Uterus (tissue), 4 donors: Measurements from ENCODE around the gene ALKBH1. TPM values are rescaled to one million over a fixed set of nuclear protein-coding genes. Genes with fewer than 3 reads are reported as not detected.
A peak's percentile ranks its signal among the peaks of the same experiment; 100 is the strongest.
"Not testable (repeated sequence)": the region's sequence is repeated elsewhere in the genome, so short reads cannot be mapped to it uniquely, and the experiment has no call there.

Experiments used
- DNase-seq, 2 donors: peaks; one replicate each; pipeline ENCODE4 v3.0.0-alpha.2; 2019 to 2020
- H3K27ac ChIP-seq, 2 donors: fragments of 200-600 bp; sonication (generic); 1 replicate in 1 of 2; 2 replicates in 1 of 2; pipeline ENCODE4 v1.5.1; 2016 to 2018
- H3K27me3 ChIP-seq, 2 donors: fragments of 200-600 bp; sonication (generic); one replicate each; pipeline ENCODE4 v1.5.1; 2018 to 2019; ENCODE audit warnings: control low read depth in 1 of 2
- H3K36me3 ChIP-seq, 2 donors: fragments of 200-600 bp; sonication (generic); one replicate each; pipeline ENCODE4 v1.5.1; 2019; ENCODE audit warnings: control low read depth in 1 of 2
- H3K4me1 ChIP-seq, 2 donors: fragments of 200-600 bp; sonication (generic); one replicate each; pipeline ENCODE4 v1.5.1; 2018 to 2019; ENCODE audit warnings: control low read depth in 1 of 2
- H3K4me3 ChIP-seq, 2 donors: fragments of 200-600 bp; sonication (generic); 1 replicate in 1 of 2; 2 replicates in 1 of 2; pipeline ENCODE4 v1.5.1; 2018 to 2019; ENCODE audit warnings: mild to moderate bottlenecking in 1 of 2
- H3K9me3 ChIP-seq, 2 donors: fragments of 200-600 bp; sonication (generic); one replicate each; pipeline ENCODE4 v1.5.1; 2019; ENCODE audit warnings: control low read depth in 1 of 2
- POLR2A ChIP-seq, 2 donors: fragments of 450-650 bp; IDR thresholded peaks; one replicate each; pipeline ENCODE4 v1.6.1; 2016; ENCODE audit warnings: antibody characterized with exemption in 2 of 2, mild to moderate bottlenecking in 1 of 2, moderate library complexity in 1 of 2
- intact Hi-C: fragments of 100-400 bp; cut with DNase I; formaldehyde crosslinking; loops from one replicate; pipeline ENCODE4 v1.15.1; 2023; ENCODE audit warnings: low total_unique reads
- total RNA-seq, 4 donors: library from RNA; depleted of rRNA in 3 of 4; stranded (reverse); fragments of >200 nt in 3 of 4; gene quantifications; one replicate each; pipeline versions ENCODE4 v1.1.0 to v1.2.4, GENCODE V29; 2014 to 2023
- TF ChIP-seq, protein P1 (sequence below), 4 experiments: fragments of 200-600 bp in 2 of 4; fragments of 450-650 bp in 2 of 4; sonication (generic) in 2 of 4; IDR thresholded peaks; one replicate each; pipeline ENCODE4 v1.5.1; 2016 to 2019; ENCODE audit warnings: antibody characterized with exemption in 4 of 4, mild to moderate bottlenecking in 2 of 4, moderate library complexity in 1 of 4
- donor health status: DM: yes; HTN: yes; CAD: no.

The ALKBH1 gene, protein sequence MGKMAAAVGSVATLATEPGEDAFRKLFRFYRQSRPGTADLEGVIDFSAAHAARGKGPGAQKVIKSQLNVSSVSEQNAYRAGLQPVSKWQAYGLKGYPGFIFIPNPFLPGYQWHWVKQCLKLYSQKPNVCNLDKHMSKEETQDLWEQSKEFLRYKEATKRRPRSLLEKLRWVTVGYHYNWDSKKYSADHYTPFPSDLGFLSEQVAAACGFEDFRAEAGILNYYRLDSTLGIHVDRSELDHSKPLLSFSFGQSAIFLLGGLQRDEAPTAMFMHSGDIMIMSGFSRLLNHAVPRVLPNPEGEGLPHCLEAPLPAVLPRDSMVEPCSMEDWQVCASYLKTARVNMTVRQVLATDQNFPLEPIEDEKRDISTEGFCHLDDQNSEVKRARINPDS
- total RNA-seq, result 10 to 100 TPM in 3 of 4 donors, 1 to 10 TPM in 1; 5.3 to 36.4 (median 16.7) TPM

GRCh38 chr14:77707724-77708408 lies at the start of gene ALKBH1, which contains the start of gene SLIRP:
Gene ALKBH1, minus strand, starts transcription at chr14:77708023. Its CDS starts 19 bp downstream, at chr14:77708004.
Gene SLIRP, plus strand, starts transcription at chr14:77708103. Its CDS starts 9 bp downstream, at chr14:77708112.
- Histone ChIP-seq H3K27ac (peak within 1 kb of the TSS; percentile 34 to 70), H3K4me3 (peak within 1 kb of the TSS; percentile 76 to 89), H3K4me1 (peaks cover 0 to 2% of the 10 kb centered on the region in 2 donors), H3K9me3 (no peaks in the 10 kb centered on the region), H3K36me3 (no peaks in the 10 kb centered on the region), H3K27me3 (no peaks in the 10 kb centered on the region)
- intact Hi-C loops, result no loop called here
- peak; percentile 84 for DNase-seq
- peak in 1 of 2 donors; percentile 40 for TF ChIP-seq POLR2A (IDR thresholded peaks at IDR 0.05)
- TF ChIP-seq, protein P1, sequence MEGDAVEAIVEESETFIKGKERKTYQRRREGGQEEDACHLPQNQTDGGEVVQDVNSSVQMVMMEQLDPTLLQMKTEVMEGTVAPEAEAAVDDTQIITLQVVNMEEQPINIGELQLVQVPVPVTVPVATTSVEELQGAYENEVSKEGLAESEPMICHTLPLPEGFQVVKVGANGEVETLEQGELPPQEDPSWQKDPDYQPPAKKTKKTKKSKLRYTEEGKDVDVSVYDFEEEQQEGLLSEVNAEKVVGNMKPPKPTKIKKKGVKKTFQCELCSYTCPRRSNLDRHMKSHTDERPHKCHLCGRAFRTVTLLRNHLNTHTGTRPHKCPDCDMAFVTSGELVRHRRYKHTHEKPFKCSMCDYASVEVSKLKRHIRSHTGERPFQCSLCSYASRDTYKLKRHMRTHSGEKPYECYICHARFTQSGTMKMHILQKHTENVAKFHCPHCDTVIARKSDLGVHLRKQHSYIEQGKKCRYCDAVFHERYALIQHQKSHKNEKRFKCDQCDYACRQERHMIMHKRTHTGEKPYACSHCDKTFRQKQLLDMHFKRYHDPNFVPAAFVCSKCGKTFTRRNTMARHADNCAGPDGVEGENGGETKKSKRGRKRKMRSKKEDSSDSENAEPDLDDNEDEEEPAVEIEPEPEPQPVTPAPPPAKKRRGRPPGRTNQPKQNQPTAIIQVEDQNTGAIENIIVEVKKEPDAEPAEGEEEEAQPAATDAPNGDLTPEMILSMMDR (IDR thresholded peaks at IDR 0.05), result no peak

GRCh38 chr14:77752799-77753516 lies 45.1 kb upstream of the ALKBH1 start:
- H3K36me3 ChIP-seq, result no peaks in the 10 kb centered on the region
- no peaks in the 10 kb centered on the region for H3K9me3 ChIP-seq
- no peaks in the 10 kb centered on the region for H3K4me1 ChIP-seq
- intact Hi-C loops, result no loop called here
- no peak overlapping the region for H3K27ac ChIP-seq
- H3K4me3 ChIP-seq, result no peak overlapping the region
- H3K27me3 ChIP-seq, result no peaks in the 10 kb centered on the region
- TF ChIP-seq, protein P1 (IDR thresholded peaks at IDR 0.05), result no peak
- TF ChIP-seq POLR2A (IDR thresholded peaks at IDR 0.05), result no peak
- no peak for DNase-seq

DNA sequence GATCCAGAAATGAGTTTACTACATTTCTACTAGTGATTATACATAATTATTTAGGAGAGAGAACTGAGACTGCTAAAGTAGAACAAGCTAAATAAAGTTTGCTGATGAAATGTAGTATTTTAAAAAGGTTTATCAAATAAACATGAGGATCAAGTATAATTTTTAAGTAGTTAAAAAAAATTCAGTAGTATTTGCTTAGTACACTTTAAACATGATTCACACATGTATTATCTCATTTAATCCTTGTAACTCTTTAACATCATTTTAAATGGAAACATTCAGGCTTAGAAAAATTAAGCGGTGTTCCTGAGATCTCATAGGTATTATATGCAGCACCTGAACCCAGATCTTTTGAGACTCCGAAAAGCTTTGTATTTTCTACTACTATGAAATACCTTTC lies 44.4 kb upstream of the ALKBH1 start:
- Histone ChIP-seq H3K36me3 (no peaks in the 10 kb centered on the region), H3K4me1 (no peaks in the 10 kb centered on the region), H3K9me3 (no peaks in the 10 kb centered on the region), H3K27ac (no peak overlapping the region), H3K4me3 (no peak overlapping the region), H3K27me3 (no peaks in the 10 kb centered on the region)
- intact Hi-C loops, result no loop called here
- no peak for TF ChIP-seq POLR2A (IDR thresholded peaks at IDR 0.05)
- TF ChIP-seq, protein P1 (IDR thresholded peaks at IDR 0.05), result no peak
- DNase-seq, result no peak

DNA sequence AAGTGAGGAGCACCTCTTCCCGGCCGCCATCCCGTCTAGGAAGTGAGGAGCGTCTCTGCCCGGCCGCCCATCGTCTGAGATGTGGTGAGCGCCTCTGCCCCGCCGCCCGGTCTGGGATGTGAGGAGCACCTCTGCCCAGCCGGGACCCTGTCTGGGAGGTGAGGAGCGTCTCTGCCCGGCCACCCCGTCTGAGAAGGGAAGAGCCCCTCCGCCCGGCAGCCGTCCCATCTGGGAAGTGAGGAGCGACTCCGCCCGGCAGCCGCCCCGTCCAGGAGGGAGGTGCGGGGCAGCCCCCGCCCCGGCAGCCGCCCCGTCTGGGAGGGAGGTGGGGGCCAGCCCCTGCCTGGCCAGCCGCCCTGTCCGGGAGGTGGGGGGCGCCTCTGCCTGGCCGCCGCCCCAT lies 39.6 kb upstream of the ALKBH1 start:
- H3K4me1 ChIP-seq, intact Hi-C loops, H3K27ac ChIP-seq, H3K36me3 ChIP-seq, H3K4me3 ChIP-seq, DNase-seq, H3K9me3 ChIP-seq, H3K27me3 ChIP-seq: not testable (repeated sequence)

DNA sequence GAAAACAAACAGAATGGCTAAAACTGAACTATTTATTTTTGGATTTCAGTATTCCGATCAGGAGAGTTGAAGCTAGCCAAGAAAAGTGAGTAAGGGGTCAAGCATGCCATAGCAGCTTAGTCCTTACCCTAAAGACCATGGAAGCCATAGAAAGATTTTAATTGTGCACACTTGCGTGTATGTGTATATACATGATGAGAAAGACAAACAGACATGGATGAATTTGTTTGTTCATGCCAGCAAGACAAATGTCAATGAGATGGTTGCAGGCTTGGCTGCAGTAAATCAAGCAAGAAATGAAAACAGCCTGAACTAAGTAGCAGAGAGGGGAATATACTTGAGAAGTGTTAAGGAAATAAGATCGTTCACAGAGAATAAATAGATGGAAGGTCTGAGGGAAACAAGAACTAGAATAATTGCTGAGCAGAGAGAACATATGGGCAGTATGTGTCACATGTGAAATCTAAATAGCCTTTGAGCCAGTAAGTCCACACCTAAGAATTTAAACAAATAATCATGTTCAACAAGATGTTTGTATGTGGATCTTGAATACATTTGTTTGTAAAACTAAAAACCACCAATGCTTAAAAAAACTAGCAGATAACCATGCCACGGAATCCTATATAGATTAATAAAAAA lies 38.4 kb upstream of the ALKBH1 start:
- no peaks in the 10 kb centered on the region for H3K36me3 ChIP-seq
- intact Hi-C loops, result no loop called here
- no peak for TF ChIP-seq POLR2A (IDR thresholded peaks at IDR 0.05)
- TF ChIP-seq, protein P1 (IDR thresholded peaks at IDR 0.05), result no peak
- no peaks in the 10 kb centered on the region for H3K9me3 ChIP-seq
- no peaks in the 10 kb centered on the region for H3K4me1 ChIP-seq
- H3K27me3 ChIP-seq, result no peaks in the 10 kb centered on the region
- DNase-seq, result no peak
- H3K4me3 ChIP-seq, result no peak overlapping the region
- no peak overlapping the region for H3K27ac ChIP-seq
